ENCODE data around the gene CDC45.

- TF ChIP-seq ZNF253 (CRISPR knock-in tag; IDR thresholded peaks at IDR 0.05; ENCODE audit: borderline replicate concordance) (no peak), PHF21A (CRISPR knock-in tag; IDR thresholded peaks at IDR 0.05) (no peak), ZNF318 (CRISPR knock-in tag; IDR thresholded peaks at IDR 0.05) (no peak), MTF2 (CRISPR knock-in tag; IDR thresholded peaks at IDR 0.05; ENCODE audit: borderline replicate concordance) (no peak), YEATS4 (CRISPR knock-in tag; IDR thresholded peaks at IDR 0.05; ENCODE audit: borderline replicate concordance) (no peak)
Measured at GRCh38 chr22:19533857-19534256, 54.1 kb downstream of the CDC45 start.

Measured in HepG2 (cell line).